K562 (cell line): ENCODE results near the gene CMTM1. TPM values are rescaled to one million over a fixed set of nuclear protein-coding genes. Genes with fewer than 3 reads are reported as not detected.

ENCODE experiments used
- BRD4 ChIP-seq: fragments of 200-600 bp; sonication (generic); IDR thresholded peaks from 2 replicates; pipeline ENCODE4 v1.6.1; 2017; ENCODE audit warnings: inconsistent platforms
- DACH1 ChIP-seq: fragments of 450-650 bp; IDR thresholded peaks from 2 replicates; pipeline ENCODE4 v1.6.1; 2018; ENCODE audit not compliant: partially characterized antibody
- E2F6 ChIP-seq, 2 experiments: IDR thresholded peaks; 2 replicates each; pipeline ENCODE4 v1.6.1; 2011; ENCODE audit warnings: borderline replicate concordance in 1 of 2, control low read depth in 1 of 2, low read depth in 1 of 2, low read length in 1 of 2, mild to moderate bottlenecking in 1 of 2, mixed read lengths in 1 of 2, moderate library complexity in 1 of 2; ENCODE audit not compliant: insufficient read depth in 1 of 2, insufficient read length in 1 of 2, poor library complexity in 1 of 2, severe bottlenecking in 1 of 2; ENCODE audit errors: extremely low read depth in 1 of 2
- FOXJ2 ChIP-seq: fragments of 200-800 bp; sonication (Bioruptor generic); IDR thresholded peaks from 2 replicates; pipeline ENCODE4 v1.6.1; 2016; ENCODE audit warnings: missing genetic modification characterization, missing compliant biosample characterization
- HDGF ChIP-seq: fragments of 450-650 bp; IDR thresholded peaks from 2 replicates; pipeline ENCODE4 v1.6.1; 2016
- HEY1 ChIP-seq: fragments of 250-450 bp; sonication (Bioruptor Pico); IDR thresholded peaks from 2 replicates; pipeline ENCODE4 v1.5.0; 2020; ENCODE audit warnings: mild to moderate bottlenecking, moderate library complexity, borderline replicate concordance
- POLR2H ChIP-seq: IDR thresholded peaks from 2 replicates; pipeline ENCODE4 v1.6.1; 2016; ENCODE audit warnings: missing genetic modification characterization, low read depth, mild to moderate bottlenecking, control low read depth, missing compliant biosample characterization, moderate library complexity
- PTBP1 ChIP-seq: fragments of 200-400 bp; formaldehyde crosslinking; IDR thresholded peaks from 2 replicates; pipeline ENCODE4 v1.6.1; 2017; ENCODE audit warnings: low read depth, low read length
- RNF2 ChIP-seq: sonication (generic); IDR thresholded peaks from 2 replicates; pipeline ENCODE4 v1.6.1; 2016
- SMARCE1 ChIP-seq: fragments of 450-650 bp; IDR thresholded peaks from 2 replicates; pipeline ENCODE4 v1.7.1; 2016; ENCODE audit warnings: mild to moderate bottlenecking
- TBL1XR1 ChIP-seq, 2 experiments: IDR thresholded peaks; 2 replicates each; pipeline ENCODE4 v1.6.1; 2012; ENCODE audit warnings: improper control_type of control experiment in 2 of 2, low read length in 2 of 2, mild to moderate bottlenecking in 1 of 2
- UBTF ChIP-seq, 2 experiments: IDR thresholded peaks; 2 replicates each; pipeline ENCODE4 v1.6.1; 2012; ENCODE audit warnings: improper control_type of control experiment in 2 of 2, low read depth in 2 of 2, low read length in 2 of 2, borderline replicate concordance in 1 of 2
- XRCC5 ChIP-seq: fragments of 200-400 bp; formaldehyde crosslinking; IDR thresholded peaks from 2 replicates; pipeline ENCODE4 v1.6.1; 2017; ENCODE audit warnings: low read depth, mild to moderate bottlenecking, low read length
- YY1 ChIP-seq, 3 experiments: IDR thresholded peaks; 2 replicates each; pipeline ENCODE4 v1.6.1; 2011; ENCODE audit warnings: low read length in 2 of 3, mild to moderate bottlenecking in 2 of 3, moderate library complexity in 2 of 3, borderline replicate concordance in 1 of 3, control low read depth in 1 of 3, low read depth in 1 of 3; ENCODE audit not compliant: insufficient read depth in 3 of 3, insufficient replicate concordance in 2 of 3, control insufficient read depth in 1 of 3, insufficient read length in 1 of 3; ENCODE audit errors: extremely low read depth in 1 of 3
- ZBTB2 ChIP-seq: fragments of 450-650 bp; IDR thresholded peaks from 2 replicates; pipeline ENCODE4 v1.6.1; 2016; ENCODE audit warnings: antibody characterized with exemption
- ZBTB9 ChIP-seq: fragments of 450-650 bp; formaldehyde crosslinking; IDR thresholded peaks from 2 replicates; pipeline ENCODE4 v1.4.0; 2020; ENCODE audit warnings: mild to moderate bottlenecking, moderate library complexity
- ZFP36 ChIP-seq: fragments of 150-350 bp; IDR thresholded peaks from 2 replicates; pipeline ENCODE4 v1.6.1; 2018; ENCODE audit warnings: low read length, low read depth; ENCODE audit not compliant: partially characterized antibody
- ZNF175 ChIP-seq: fragments of 200-800 bp; sonication (Bioruptor generic); IDR thresholded peaks from 2 replicates; pipeline ENCODE4 v1.6.1; 2016; ENCODE audit warnings: low read depth, mild to moderate bottlenecking, missing genetic modification characterization, missing compliant biosample characterization
- ZNF717 ChIP-seq: fragments of 250-450 bp; sonication (Bioruptor Pico); IDR thresholded peaks from 2 replicates; pipeline ENCODE4 v1.5.0; 2021
- ZSCAN32 ChIP-seq: fragments of 450-650 bp; formaldehyde crosslinking; IDR thresholded peaks from 2 replicates; pipeline ENCODE4 v1.4.0; 2020; ENCODE audit warnings: mild to moderate bottlenecking, moderate library complexity
- polyA plus RNA-seq, 8 experiments: library from polyadenylated mRNA; depleted of rRNA in 4 of 8; stranded (reverse) in 5 of 8; unstranded in 3 of 8; fragments of >200 nt; fragmentation: Nextera tagmentation in 2 of 8; fragmentation: Illumina TruSeq in 1 of 8; extraction: Ambion mirVana in 2 of 8; extraction: Trizol in 1 of 8; gene quantifications; 2 replicates each; pipeline versions ENCODE4 v1.2.1 to v1.2.3, GENCODE V29; 2011 to 2014; ENCODE audit warnings: inconsistent platforms in 1 of 8, missing spikeins in 1 of 8
- total RNA-seq, 7 experiments: library from RNA; depleted of rRNA in 6 of 7; stranded (reverse); fragments of >200 nt in 6 of 7; fragmentation: Illumina TruSeq in 2 of 7; extraction: Trizol in 2 of 7; gene quantifications; 2 replicates each; pipeline versions ENCODE4 v1.2.1 to v1.2.3, GENCODE V29; 2011 to 2021; ENCODE audit warnings: low replicate concordance in 1 of 7

The CMTM1 gene
- total and polyA plus RNA-seq, 9 of the 15 experiments (the other 6 are each of a cell fraction or from before 2014, with no cell fraction given), result 0.25 to 2.6 (median 1.1) TPM; not detected in 2

- 0 out of 2 replicates have a peak, but pooled peaks have one; percentile 1 for TF ChIP-seq ZBTB2
- no peak for TF ChIP-seq DACH1
- TF ChIP-seq ZNF717 (CRISPR knock-in tag), result no peak
- peak; percentile 37 for TF ChIP-seq ZFP36
- TF ChIP-seq UBTF (IDR thresholded peaks at IDR 0.05; ENCODE audit: borderline replicate concordance in 1 of 2, low read depth in 2 of 2, low read length in 2 of 2), result no peak
- TF ChIP-seq BRD4, result 0 out of 2 replicates have a peak, but pooled peaks have one; percentile 52
- TF ChIP-seq XRCC5, result peak; percentile 3; the same call in 1 of the 2 replicates
- TF ChIP-seq FOXJ2 (tag), result 0 out of 2 replicates have a peak, but pooled peaks have one; percentile 41
- 0 out of 2 replicates have a peak, but pooled peaks have one; percentile 50 for TF ChIP-seq ZBTB9 (CRISPR knock-in tag)
- TF ChIP-seq RNF2, result peak; percentile 87
- no peak for TF ChIP-seq HEY1 (CRISPR knock-in tag)
- TF ChIP-seq SMARCE1, result peak; percentile 91
- TF ChIP-seq HDGF, result 0 out of 2 replicates have a peak, but pooled peaks have one; percentile 7
- TF ChIP-seq YY1 (IDR thresholded peaks at IDR 0.05; ENCODE audit: borderline replicate concordance in 1 of 3, control insufficient read depth in 1 of 3, extremely low read depth in 1 of 3, insufficient read depth in 3 of 3, insufficient read length in 1 of 3, insufficient replicate concordance in 2 of 3, low read depth in 1 of 3, low read length in 2 of 3), result peak in 1 of 3 experiments; percentile 49
- peak; percentile 93 for TF ChIP-seq ZNF175 (CRISPR knock-in tag)
- TF ChIP-seq ZSCAN32 (CRISPR knock-in tag), result no peak
- TF ChIP-seq PTBP1, result no peak
- TF ChIP-seq POLR2H (tag), result peak; percentile 72; the same call in 1 of the 2 replicates
- peak; percentile 35 to 50 for TF ChIP-seq E2F6 (IDR thresholded peaks at IDR 0.05; ENCODE audit: borderline replicate concordance in 1 of 2, extremely low read depth in 1 of 2, insufficient read depth in 1 of 2, insufficient read length in 1 of 2, low read depth in 1 of 2, low read length in 1 of 2, poor library complexity in 1 of 2, severe bottlenecking in 1 of 2)
- TF ChIP-seq TBL1XR1 (IDR thresholded peaks at IDR 0.05; ENCODE audit: low read length in 2 of 2), result peak in 1 of 2 experiments; percentile 18; a peak in 1 of 4 replicates
Observed at GRCh38 chr16:66516808-66517585, 49.2 kb upstream of the CMTM1 start (continued).
